SU-DHL-6 (cell line): Measurements from ENCODE around the gene ACACA.

Experiments
- H2AFZ ChIP-seq: fragments of 200-600 bp; sonication (generic); 2 replicates; pipeline ENCODE4 v1.6.1; 2014; ENCODE audit warnings: low read depth, mild to moderate bottlenecking, moderate library complexity, mixed read lengths, antibody characterized with exemption, low read length; ENCODE audit not compliant: severe bottlenecking
- H3F3A ChIP-seq: fragments of 200-600 bp; shearing (Covaris generic); 2 replicates; pipeline ENCODE4 v1.6.0; 2016; ENCODE audit warnings: antibody characterized with exemption, mild to moderate bottlenecking; ENCODE audit not compliant: insufficient read depth
- H3K27ac ChIP-seq: fragments of 200-600 bp; sonication (generic); 2 replicates; pipeline ENCODE4 v1.5.1; 2016; ENCODE audit warnings: low read depth, mild to moderate bottlenecking, low read length, moderate library complexity, mixed read lengths
- H3K27me3 ChIP-seq: fragments of 200-600 bp; sonication (generic), shearing (Covaris generic); 2 replicates; pipeline ENCODE4 v1.6.0; 2014; ENCODE audit warnings: mild to moderate bottlenecking, low read length
- H3K36me3 ChIP-seq: fragments of 200-600 bp; sonication (generic); 2 replicates; pipeline ENCODE4 v1.6.1; 2014; ENCODE audit warnings: mild to moderate bottlenecking, low read length, mixed read lengths
- H3K4me2 ChIP-seq: fragments of 300-600, 200-600 bp; shearing (Covaris generic), sonication (generic); 2 replicates; pipeline ENCODE4 v1.6.0; 2014; ENCODE audit warnings: low read length, low read depth, mild to moderate bottlenecking; ENCODE audit not compliant: poor library complexity, severe bottlenecking
- H3K4me3 ChIP-seq: fragments of 200-600 bp; sonication (generic); 2 replicates; pipeline ENCODE4 v1.5.1; 2014; ENCODE audit warnings: antibody characterized with exemption, low read length, mild to moderate bottlenecking, mixed read lengths; ENCODE audit not compliant: insufficient read depth, poor library complexity, severe bottlenecking
- H3K79me2 ChIP-seq: fragments of 200-600 bp; sonication (generic); 2 replicates; pipeline ENCODE4 v1.6.1; 2014; ENCODE audit warnings: mild to moderate bottlenecking, low read length, moderate library complexity; ENCODE audit not compliant: insufficient read depth
- H3K9ac ChIP-seq: fragments of 200-600 bp; sonication (generic); 2 replicates; pipeline ENCODE4 v1.7.0; 2014; ENCODE audit warnings: mild to moderate bottlenecking, low read length
- H3K9me2 ChIP-seq: fragments of 200-600 bp; sonication (generic); replicated peaks from 2 replicates; pipeline ENCODE4 v1.6.1; 2014; ENCODE audit warnings: low read length; ENCODE audit not compliant: insufficient read depth
- H3K9me3 ChIP-seq: fragments of 200-600 bp; sonication (generic); 2 replicates; pipeline ENCODE4 v1.6.1; 2014; ENCODE audit warnings: low read length, mixed read lengths; ENCODE audit not compliant: insufficient read depth
- H4K20me1 ChIP-seq: fragments of 200-600 bp; sonication (generic); 2 replicates; pipeline ENCODE4 v1.6.1; 2014; ENCODE audit warnings: low read depth, mild to moderate bottlenecking, antibody characterized with exemption, low read length, moderate library complexity, mixed read lengths
- CTCF ChIP-seq: fragments of 200-600 bp; sonication (generic); IDR thresholded peaks from one replicate; pipeline ENCODE4 v1.5.1; 2017; ENCODE audit warnings: antibody characterized with exemption, mild to moderate bottlenecking, low read length, moderate library complexity; ENCODE audit not compliant: insufficient read depth, poor library complexity, severe bottlenecking
- EZH2phosphoT487 ChIP-seq: fragments of 200-600 bp; sonication (generic), shearing (Covaris generic); conservative IDR thresholded peaks from 2 replicates; pipeline ENCODE4 v1.6.1; 2018; ENCODE audit warnings: mild to moderate bottlenecking, antibody characterized with exemption, low read length, moderate library complexity, mixed read lengths

Gene ACACA

GRCh38 chr17:37231887-37232286 is 174.7 kb downstream of the ACACA start:
- no peak overlapping the region for H2AFZ ChIP-seq
- no peak overlapping the region for H3K9ac ChIP-seq
- no peaks in the 10 kb centered on the region for H3K9me3 ChIP-seq
- H3K4me3 ChIP-seq, result no peak overlapping the region
- H3K79me2 ChIP-seq, result no peaks in the 10 kb centered on the region
- H4K20me1 ChIP-seq, result no peaks in the 10 kb centered on the region
- H3K27ac ChIP-seq, result no peak overlapping the region
- H3K4me2 ChIP-seq, result no peak overlapping the region
- no peaks in the 10 kb centered on the region for H3K9me2 ChIP-seq
- H3K36me3 ChIP-seq, result peaks cover 37% of the 10 kb centered on the region
- TF ChIP-seq EZH2phosphoT487 (no peak), CTCF (no peak)
- no peaks in the 10 kb centered on the region for H3K27me3 ChIP-seq
- no peaks in the 10 kb centered on the region for H3F3A ChIP-seq

- H3K9ac ChIP-seq, result no peak overlapping the region
- no peaks in the 10 kb centered on the region for H3K9me3 ChIP-seq
- no peak overlapping the region for H3K27ac ChIP-seq
- TF ChIP-seq CTCF (no peak), EZH2phosphoT487 (no peak)
- H3K4me3 ChIP-seq, result no peak overlapping the region
- no peak overlapping the region for H2AFZ ChIP-seq
- no peaks in the 10 kb centered on the region for H3K79me2 ChIP-seq
- peaks cover 40% of the 10 kb centered on the region for H3K36me3 ChIP-seq
- H3K27me3 ChIP-seq, result no peaks in the 10 kb centered on the region
- H3F3A ChIP-seq, result no peaks in the 10 kb centered on the region
- no peaks in the 10 kb centered on the region for H4K20me1 ChIP-seq
- no peak overlapping the region for H3K4me2 ChIP-seq
- H3K9me2 ChIP-seq, result no peaks in the 10 kb centered on the region
Observed at GRCh38 chr17:37230633-37231032, 176.0 kb downstream of the ACACA start.

- Histone ChIP-seq H3K9me2 (no peaks in the 10 kb centered on the region), H3K9ac (no peak overlapping the region), H3F3A (no peaks in the 10 kb centered on the region), H2AFZ (no peak overlapping the region), H3K9me3 (no peaks in the 10 kb centered on the region), H4K20me1 (no peaks in the 10 kb centered on the region), H3K4me2 (no peak overlapping the region), H3K27ac (no peak overlapping the region), H3K36me3 (peaks cover 39% of the 10 kb centered on the region), H3K79me2 (no peaks in the 10 kb centered on the region), H3K4me3 (no peak overlapping the region), H3K27me3 (no peaks in the 10 kb centered on the region)
- TF ChIP-seq EZH2phosphoT487, result no peak
- no peak for TF ChIP-seq CTCF
Observed at GRCh38 chr17:37225465-37225864, 181.2 kb downstream of the ACACA start.
